HepG2 (cell line): ENCODE data around the gene GRIN2D. TPM values are rescaled to one million over a fixed set of nuclear protein-coding genes. Genes with fewer than 3 reads are reported as not detected.

Source experiments
- ARNT2 ChIP-seq: sonication (generic); formaldehyde crosslinking; IDR thresholded peaks from 2 replicates; pipeline ENCODE4 v1.8.0; 2022; ENCODE audit warnings: mild to moderate bottlenecking, low read depth, missing genetic modification reagents, moderate library complexity
- ATF7-NPFF ChIP-seq: sonication (generic); formaldehyde crosslinking; IDR thresholded peaks from 2 replicates; pipeline ENCODE4 v1.8.1; 2023; ENCODE audit warnings: mild to moderate bottlenecking, low read depth, missing genetic modification reagents, moderate library complexity
- DR1 ChIP-seq: sonication (generic); formaldehyde crosslinking; IDR thresholded peaks from 2 replicates; pipeline ENCODE4 v1.8.0; 2021; ENCODE audit warnings: mild to moderate bottlenecking, missing genetic modification reagents, inconsistent platforms
- DZIP1 ChIP-seq: sonication (generic); formaldehyde crosslinking; IDR thresholded peaks from 2 replicates; pipeline ENCODE4 v1.5.0; 2020; ENCODE audit warnings: mild to moderate bottlenecking, missing genetic modification reagents
- ESRRA ChIP-seq: sonication (generic); formaldehyde crosslinking; IDR thresholded peaks from 2 replicates; pipeline ENCODE4 v1.5.1; 2020; ENCODE audit warnings: mild to moderate bottlenecking, low read depth, missing genetic modification reagents
- GATA4 ChIP-seq: sonication (generic); IDR thresholded peaks from 2 replicates; pipeline ENCODE4 v1.6.1; 2016; ENCODE audit warnings: antibody characterized with exemption, low read depth, borderline replicate concordance
- HMGXB4 ChIP-seq, 2 experiments: sonication (generic) in 1 of 2; formaldehyde crosslinking in 1 of 2; IDR thresholded peaks; 2 replicates each; pipeline versions ENCODE4 v1.4.0 to v1.6.1; 2018 to 2020; ENCODE audit warnings: missing genetic modification reagents in 2 of 2, borderline replicate concordance in 1 of 2, low read depth in 1 of 2, mild to moderate bottlenecking in 1 of 2, missing biosample characterization in 1 of 2
- MXD1 ChIP-seq: sonication (generic); formaldehyde crosslinking; IDR thresholded peaks from 2 replicates; pipeline ENCODE4 v1.4.0; 2020; ENCODE audit warnings: mild to moderate bottlenecking, missing genetic modification reagents
- NFE2L2 ChIP-seq: fragments of 150-350 bp; IDR thresholded peaks from 2 replicates; pipeline ENCODE4 v1.6.1; 2014; ENCODE audit warnings: low read length
- NONO ChIP-seq, 2 experiments: fragments of 450-650 bp in 1 of 2; sonication (generic) in 1 of 2; formaldehyde crosslinking in 1 of 2; IDR thresholded peaks in 1 of 2; conservative IDR thresholded peaks in 1 of 2; 2 replicates each; pipeline versions ENCODE4 v1.6.1 to v1.8.0; 2017 to 2022; ENCODE audit warnings: mild to moderate bottlenecking in 1 of 2, missing genetic modification reagents in 1 of 2, moderate library complexity in 1 of 2
- PHF5A ChIP-seq: IDR thresholded peaks from one replicate; pipeline ENCODE4 v1.6.1; 2018; ENCODE audit warnings: low read depth, missing genetic modification reagents; ENCODE audit not compliant: unreplicated experiment
- POLR2A ChIP-seq, 2 experiments: IDR thresholded peaks; 2 replicates each; pipeline ENCODE4 v1.6.1; 2011; ENCODE audit warnings: low read depth in 2 of 2, low read length in 2 of 2, mild to moderate bottlenecking in 1 of 2, moderate library complexity in 1 of 2; ENCODE audit not compliant: insufficient read depth in 1 of 2
- REXO4 ChIP-seq: sonication (generic); formaldehyde crosslinking; IDR thresholded peaks from 2 replicates; pipeline ENCODE4 v1.8.0; 2022; ENCODE audit warnings: missing genetic modification reagents, mild to moderate bottlenecking, borderline replicate concordance
- SP4 ChIP-seq: sonication (generic); formaldehyde crosslinking; IDR thresholded peaks from 2 replicates; pipeline ENCODE4 v1.8.1; 2023; ENCODE audit warnings: mild to moderate bottlenecking, missing genetic modification reagents
- SPEN ChIP-seq: sonication (generic); formaldehyde crosslinking; IDR thresholded peaks from 2 replicates; pipeline ENCODE4 v1.5.1; 2020; ENCODE audit warnings: low read depth, mild to moderate bottlenecking, missing genetic modification reagents
- ZMYM4 ChIP-seq: sonication (generic); formaldehyde crosslinking; IDR thresholded peaks from 2 replicates; pipeline ENCODE4 v1.8.1; 2023; ENCODE audit warnings: mild to moderate bottlenecking, missing genetic modification reagents
- ZNF432 ChIP-seq: sonication (generic); formaldehyde crosslinking; IDR thresholded peaks from 2 replicates; pipeline ENCODE4 v1.5.0; 2020; ENCODE audit warnings: missing genetic modification reagents, mild to moderate bottlenecking, borderline replicate concordance
- ZNF777 ChIP-seq: sonication (generic); formaldehyde crosslinking; IDR thresholded peaks from 2 replicates; pipeline ENCODE4 v1.4.0; 2020; ENCODE audit warnings: missing genetic modification reagents
- polyA plus RNA-seq, 8 experiments: library from polyadenylated mRNA; depleted of rRNA in 3 of 8; stranded (reverse) in 7 of 8; unstranded in 1 of 8; fragments of >200 nt; fragmentation: Illumina TruSeq in 4 of 8; extraction: Trizol in 4 of 8; gene quantifications; 2 replicates each; pipeline versions ENCODE4 v1.2.1 to v1.2.3, GENCODE V29; 2011 to 2016; ENCODE audit warnings: low read depth in 4 of 8, missing spikeins in 1 of 8, mixed read lengths in 1 of 8; ENCODE audit not compliant: insufficient read depth in 1 of 8
- total RNA-seq, 5 experiments: library from RNA; depleted of rRNA; stranded (reverse); fragments of >200 nt; fragmentation: Illumina TruSeq; extraction: Trizol; gene quantifications; 2 replicates each; pipeline ENCODE4 v1.2.3, GENCODE V29; 2016; ENCODE audit warnings: low read depth in 1 of 5

Gene GRIN2D
- total and polyA plus RNA-seq, 2 of the 13 experiments (the other 11 are each of a cell fraction or from before 2014, with no cell fraction given), result 0.02 to 0.13 TPM

GRCh38 chr19:48362716-48363499, 30.6 kb upstream of the GRIN2D start (continued):
- TF ChIP-seq ZNF777 (CRISPR knock-in tag) (no peak), HMGXB4 (CRISPR knock-in tag; IDR thresholded peaks at IDR 0.05; ENCODE audit: borderline replicate concordance in 1 of 2, low read depth in 1 of 2) (0 out of 4 replicates have a peak, but pooled peaks of 1 of the 2 experiments have one; percentile 43), DR1 (CRISPR knock-in tag) (no peak), POLR2A (IDR thresholded peaks at IDR 0.05; ENCODE audit: insufficient read depth in 1 of 2, low read depth in 2 of 2, low read length in 2 of 2) (peak in 1 of 2 experiments; percentile 67; a peak in 2 of 4 replicates), ESRRA (CRISPR knock-in tag) (0 out of 2 replicates have a peak, but pooled peaks have one; percentile 13), REXO4 (no peak), SP4 (CRISPR knock-in tag) (0 out of 2 replicates have a peak, but pooled peaks have one; percentile 35), PHF5A (CRISPR knock-in tag) (peak; percentile 30), ZMYM4 (0 out of 2 replicates have a peak, but pooled peaks have one; percentile 28), NONO (IDR thresholded peaks at IDR 0.05) (no peak), NONO (CRISPR knock-in tag; conservative IDR thresholded peaks at IDR 0.05) (peak; percentile 42; the same call in 1 of the 2 replicates), ZNF432 (CRISPR knock-in tag) (no peak), MXD1 (peak; percentile 15; the same call in 1 of the 2 replicates), NFE2L2 (peak; percentile 30; the same call in 1 of the 2 replicates), ARNT2 (CRISPR knock-in tag) (peak; percentile 9; the same call in 1 of the 2 replicates), DZIP1 (peak; percentile 59; the same call in 1 of the 2 replicates), GATA4 (no peak), ATF7-NPFF (no peak), SPEN (CRISPR knock-in tag) (peak; percentile 43; the same call in 1 of the 2 replicates)
